Fibroblast of pulmonary artery (primary cell): Measurements from ENCODE around the gene KCNQ2.

Source experiments
- DNase-seq: peaks from one replicate; pipeline ENCODE4 v3.0.0-alpha.2; 2010; ENCODE audit warnings: low read depth
- H3K4me3 ChIP-seq: replicated peaks from 2 replicates; pipeline ENCODE4 v1.5.1; 2011; ENCODE audit warnings: low read depth, mild to moderate bottlenecking, control low read depth, low read length, moderate library complexity
- TF ChIP-seq, protein P1 (sequence below): IDR thresholded peaks from 2 replicates; pipeline ENCODE4 v1.5.1; 2011; ENCODE audit warnings: mild to moderate bottlenecking, control low read depth, low read length, inconsistent platforms; ENCODE audit errors: missing control alignments

The KCNQ2 gene

DNA sequence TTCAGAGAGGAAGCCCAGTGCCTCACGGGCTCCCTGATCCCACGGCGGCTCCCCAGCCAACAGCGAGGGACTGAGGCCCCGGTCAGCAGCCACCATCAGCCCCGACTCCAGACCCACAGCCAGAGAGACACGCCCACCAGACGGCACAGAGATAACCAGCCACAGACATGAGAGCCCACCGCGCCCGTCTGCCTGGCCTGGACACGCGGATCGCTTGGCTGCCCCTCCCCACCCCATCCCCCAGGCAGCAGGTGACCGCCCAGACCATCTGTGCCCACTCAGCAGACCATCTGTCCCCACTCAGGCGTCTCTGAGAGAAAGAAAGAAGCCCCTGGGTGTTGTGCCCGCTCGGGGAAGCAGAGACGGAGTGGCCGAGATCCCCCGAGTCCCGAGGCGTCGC lies 55.8 kb downstream of the KCNQ2 start:
- H3K4me3 ChIP-seq: no peak overlapping the region
- TF ChIP-seq, protein P1, sequence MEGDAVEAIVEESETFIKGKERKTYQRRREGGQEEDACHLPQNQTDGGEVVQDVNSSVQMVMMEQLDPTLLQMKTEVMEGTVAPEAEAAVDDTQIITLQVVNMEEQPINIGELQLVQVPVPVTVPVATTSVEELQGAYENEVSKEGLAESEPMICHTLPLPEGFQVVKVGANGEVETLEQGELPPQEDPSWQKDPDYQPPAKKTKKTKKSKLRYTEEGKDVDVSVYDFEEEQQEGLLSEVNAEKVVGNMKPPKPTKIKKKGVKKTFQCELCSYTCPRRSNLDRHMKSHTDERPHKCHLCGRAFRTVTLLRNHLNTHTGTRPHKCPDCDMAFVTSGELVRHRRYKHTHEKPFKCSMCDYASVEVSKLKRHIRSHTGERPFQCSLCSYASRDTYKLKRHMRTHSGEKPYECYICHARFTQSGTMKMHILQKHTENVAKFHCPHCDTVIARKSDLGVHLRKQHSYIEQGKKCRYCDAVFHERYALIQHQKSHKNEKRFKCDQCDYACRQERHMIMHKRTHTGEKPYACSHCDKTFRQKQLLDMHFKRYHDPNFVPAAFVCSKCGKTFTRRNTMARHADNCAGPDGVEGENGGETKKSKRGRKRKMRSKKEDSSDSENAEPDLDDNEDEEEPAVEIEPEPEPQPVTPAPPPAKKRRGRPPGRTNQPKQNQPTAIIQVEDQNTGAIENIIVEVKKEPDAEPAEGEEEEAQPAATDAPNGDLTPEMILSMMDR: no peak
- no peak for DNase-seq

DNA sequence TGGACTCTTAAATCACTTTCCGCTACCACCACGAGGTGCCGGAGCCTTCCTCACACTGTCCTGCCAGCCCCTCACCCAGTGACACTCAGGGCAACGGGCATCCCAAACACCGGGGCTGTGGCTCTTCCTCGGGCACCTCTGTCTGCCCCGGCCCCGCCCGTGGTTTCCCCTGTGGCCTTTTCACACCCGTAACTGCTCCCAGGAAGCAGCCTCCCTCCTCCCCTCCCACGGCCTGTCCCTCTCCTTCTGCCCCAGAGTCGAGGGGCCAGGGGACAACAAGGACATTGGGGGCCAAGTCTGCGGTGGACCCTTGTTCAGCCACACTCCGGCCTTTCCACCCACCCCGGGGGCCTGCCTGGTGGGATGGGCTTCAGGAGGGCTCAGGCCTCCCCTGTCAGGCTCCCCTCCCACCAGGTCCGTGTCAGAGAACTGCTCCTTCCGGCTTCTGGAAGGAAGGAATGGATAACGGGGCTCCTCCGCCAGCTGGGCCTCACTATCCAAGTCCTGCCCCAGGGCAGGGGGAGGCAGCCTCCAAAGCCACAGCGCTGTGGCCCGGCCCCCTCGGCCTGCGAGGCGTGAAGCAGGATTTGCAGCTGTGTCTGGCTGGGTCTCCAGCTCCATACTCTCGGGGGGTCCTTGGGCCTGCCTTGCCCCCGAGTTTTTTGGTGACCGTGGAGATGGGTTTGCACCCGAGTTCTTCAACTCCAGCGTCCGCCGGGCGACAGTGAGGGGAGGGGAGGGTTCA lies 56.6 kb downstream of the KCNQ2 start:
- H3K4me3 ChIP-seq: no peak overlapping the region
- TF ChIP-seq, protein P1: no peak
- no peak for DNase-seq

DNA sequence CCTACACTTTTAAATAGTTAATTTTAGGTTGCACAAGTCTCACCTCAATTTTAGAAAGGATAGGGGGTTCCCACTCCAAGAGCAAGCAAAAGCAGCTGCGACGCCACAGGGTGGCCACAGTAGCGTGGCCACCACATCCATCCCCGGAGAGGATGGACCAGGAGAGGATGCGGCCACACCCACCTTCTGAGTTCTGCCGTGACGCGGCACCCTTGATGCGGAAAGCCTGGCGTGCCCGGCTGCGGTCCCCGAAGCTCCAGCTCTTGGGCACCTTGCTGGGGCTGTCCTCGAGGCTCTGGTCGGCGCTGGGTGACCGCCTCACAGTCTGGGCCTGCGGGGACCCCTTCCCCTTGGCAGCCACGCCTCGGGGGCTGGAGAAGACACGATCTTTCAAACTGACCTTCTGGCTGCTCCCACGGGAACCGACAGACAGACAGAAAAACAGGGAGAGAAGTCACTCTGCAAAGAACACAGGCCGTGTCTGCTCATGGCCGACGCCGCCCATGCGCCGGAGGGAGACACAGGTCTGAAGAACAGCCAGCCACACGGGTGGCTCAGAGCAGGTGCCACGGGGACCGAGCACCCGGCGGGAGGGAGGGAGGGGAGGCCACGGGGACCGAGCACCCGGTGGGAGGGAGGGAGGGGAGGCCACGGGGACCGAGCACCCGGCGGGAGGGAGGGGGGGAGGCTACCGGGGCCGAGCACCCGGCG lies 57.6 kb downstream of the KCNQ2 start:
- H3K4me3 ChIP-seq: no peak overlapping the region
- DNase-seq: no peak
- TF ChIP-seq, protein P1: no peak

DNA sequence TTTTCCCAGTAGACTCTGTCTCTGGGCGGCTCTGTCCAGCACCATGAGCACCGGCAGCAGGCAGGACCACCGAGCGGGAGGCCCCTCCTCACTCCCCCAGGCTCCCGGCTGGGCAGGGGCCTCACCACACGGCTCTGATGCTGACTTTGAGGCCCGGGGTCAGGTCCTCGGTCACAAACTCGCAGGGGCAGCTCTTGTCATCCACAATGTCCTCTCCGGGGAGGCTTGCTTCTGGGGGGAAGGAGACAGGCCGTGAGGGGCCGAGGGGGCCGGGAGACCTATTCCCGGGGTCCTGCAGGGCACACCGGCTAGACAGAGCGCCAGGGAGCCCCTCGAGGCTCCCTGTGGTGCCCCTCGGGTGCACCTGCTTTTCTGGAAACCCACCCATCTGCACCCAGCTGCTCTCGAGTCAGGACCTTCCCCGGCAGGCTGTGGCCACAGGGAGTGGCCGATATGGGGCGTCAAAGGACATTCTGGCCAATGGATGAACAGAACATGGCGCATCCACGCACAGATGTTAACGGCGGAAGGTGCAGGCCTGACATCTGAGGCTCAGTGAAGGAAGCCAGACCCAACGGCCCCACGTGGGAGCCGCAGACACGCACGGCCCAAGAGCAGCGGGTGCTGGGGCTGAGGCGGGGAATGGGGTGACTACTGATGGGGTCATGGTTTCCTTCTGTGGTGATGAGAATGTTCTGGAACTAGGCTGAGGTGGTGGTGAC lies 58.3 kb downstream of the KCNQ2 start:
- TF ChIP-seq, protein P1: no peak

DNA sequence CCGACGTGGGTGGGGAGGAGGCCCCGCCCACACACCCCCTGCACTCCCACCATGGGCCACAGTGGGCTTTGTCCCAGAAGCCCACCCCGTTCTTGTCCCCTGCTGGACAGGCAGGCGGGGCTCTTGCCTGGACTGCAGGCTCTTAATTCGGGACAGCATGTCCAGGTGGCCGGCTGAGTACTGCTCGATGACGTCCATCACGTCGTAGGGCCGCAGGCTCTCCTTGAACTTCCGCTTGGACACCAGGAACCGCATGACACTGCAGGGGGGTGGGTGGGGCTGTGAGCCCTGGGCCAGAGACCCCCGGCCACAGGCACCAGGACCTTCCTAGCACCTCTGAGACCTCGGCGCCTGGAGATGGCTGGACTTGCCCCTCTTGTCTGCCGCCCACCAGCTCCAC lies 59.1 kb downstream of the KCNQ2 start:
- TF ChIP-seq, protein P1: no peak
- DNase-seq: no peak

More for the DNA sequence above, 58.3 kb downstream of the KCNQ2 start:
- no peak overlapping the region for H3K4me3 ChIP-seq
- no peak for DNase-seq

DNA sequence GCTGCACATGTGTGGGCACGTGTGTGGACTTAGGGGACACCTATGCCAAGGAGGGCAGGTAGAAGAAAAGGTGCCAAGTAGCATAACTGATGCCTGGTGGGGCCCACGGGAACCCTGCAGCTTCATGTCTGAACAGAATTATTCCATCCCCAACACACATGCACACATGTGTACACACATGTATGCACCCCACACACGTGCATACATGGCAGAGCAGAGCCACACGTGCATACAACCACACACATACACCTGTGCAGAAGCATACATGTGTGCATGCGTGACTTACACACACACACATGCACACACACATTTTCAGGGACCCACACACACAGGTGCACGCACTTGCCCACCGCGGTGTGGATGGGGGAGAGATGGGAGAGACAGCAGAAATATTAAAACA lies 59.6 kb downstream of the KCNQ2 start:
- no peak overlapping the region for H3K4me3 ChIP-seq
- TF ChIP-seq, protein P1: no peak
- DNase-seq: no peak

More for the DNA sequence above, 59.1 kb downstream of the KCNQ2 start:
- no peak overlapping the region for H3K4me3 ChIP-seq
